ENCODE results near the gene PDC. TPM values are rescaled to one million over a fixed set of nuclear protein-coding genes. Genes with fewer than 3 reads are reported as not detected.
"Not testable (repeated sequence)": the region's sequence is repeated elsewhere in the genome, so short reads cannot be mapped to it uniquely, and the experiment has no call there.

PDC gene
- total RNA-seq, 1 donor from 2014 or later: not detected

GRCh38 chr1:186465946-186466345 lies 5.0 kb upstream of the PDC start:
- DNase-seq (ENCODE audit: low spot score): no peak

- DNase-seq (ENCODE audit: low spot score): not testable (repeated sequence)
Measured at GRCh38 chr1:186465491-186465890, 4.6 kb upstream of the PDC start.

- DNase-seq (ENCODE audit: low spot score): no peak
Measured at GRCh38 chr1:186463926-186464325, 3.0 kb upstream of the PDC start.

GRCh38 chr1:186463511-186463910 lies 2.6 kb upstream of the PDC start:
- DNase-seq (ENCODE audit: low spot score): no peak

DNA sequence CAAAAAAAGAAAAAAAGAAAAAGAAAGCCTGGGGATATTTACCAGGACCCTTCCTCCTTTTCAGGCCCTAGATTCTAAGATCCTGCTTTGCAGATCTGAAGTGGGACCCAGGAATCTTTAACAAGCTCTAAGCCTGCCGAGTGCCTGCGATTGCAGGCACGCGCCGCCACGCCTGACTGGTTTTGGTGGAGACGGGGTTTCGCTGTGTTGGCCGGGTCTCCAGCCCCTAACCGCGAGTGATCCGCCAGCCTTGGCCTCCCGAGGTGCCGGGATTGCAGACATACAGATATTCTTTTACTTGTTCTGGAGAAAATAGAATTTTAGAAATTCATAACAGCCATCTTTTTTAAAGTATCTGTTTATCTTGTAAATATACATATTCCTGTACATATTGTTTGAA lies 1.8 kb downstream of the PDC start:
- not testable (repeated sequence) for DNase-seq (ENCODE audit: low spot score)

DNA sequence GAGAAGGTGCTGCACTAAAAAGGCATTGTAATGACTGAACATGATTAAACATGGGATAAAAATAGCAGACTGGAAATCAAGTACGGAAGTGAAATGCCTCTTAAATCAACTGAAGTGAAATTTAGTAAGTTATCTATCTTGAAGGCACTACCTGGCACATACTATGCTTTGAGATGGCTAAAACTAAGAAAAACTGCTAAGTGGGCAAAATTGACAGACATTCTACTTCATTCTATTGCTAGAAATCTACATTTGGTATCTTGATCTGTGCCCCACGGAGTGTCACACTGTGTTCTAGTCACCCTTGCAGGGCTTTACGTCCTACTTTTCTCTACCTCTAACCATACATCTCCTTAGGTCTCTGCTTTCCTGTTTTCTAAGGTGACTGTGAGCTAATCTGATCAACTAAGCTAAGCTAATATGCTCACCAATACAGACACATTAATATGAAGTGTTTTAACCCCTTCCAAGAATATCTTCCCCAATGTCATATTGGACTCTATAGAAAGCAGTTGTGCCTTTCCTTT lies 4.1 kb downstream of the PDC start:
- DNase-seq (ENCODE audit: low spot score): no peak

GRCh38 chr1:186454981-186455380 lies 5.9 kb downstream of the PDC start:
- no peak for DNase-seq (ENCODE audit: low spot score)

GRCh38 chr1:186446152-186446551 lies 14.8 kb downstream of the PDC start:
- DNase-seq (ENCODE audit: low spot score): no peak

DNA sequence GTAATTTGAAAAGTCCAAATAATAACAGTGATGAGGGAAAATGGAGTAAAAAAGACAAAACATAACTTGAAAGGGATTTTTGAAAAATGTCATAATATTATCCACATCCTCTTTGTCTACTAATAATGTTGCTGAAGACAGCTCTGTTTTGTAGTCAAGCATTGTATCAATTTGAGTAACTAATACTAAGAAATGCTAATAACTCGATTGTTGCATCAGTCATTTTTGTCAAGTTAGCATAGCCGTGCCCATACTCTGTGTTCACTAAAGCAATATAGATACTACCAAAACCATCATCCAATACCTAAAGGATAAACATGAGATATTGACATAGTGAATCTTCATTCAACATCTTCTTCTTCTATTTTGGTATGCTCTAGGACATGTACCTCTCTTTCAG lies 17.3 kb downstream of the PDC start:
- no peak for DNase-seq (ENCODE audit: low spot score)

DNA sequence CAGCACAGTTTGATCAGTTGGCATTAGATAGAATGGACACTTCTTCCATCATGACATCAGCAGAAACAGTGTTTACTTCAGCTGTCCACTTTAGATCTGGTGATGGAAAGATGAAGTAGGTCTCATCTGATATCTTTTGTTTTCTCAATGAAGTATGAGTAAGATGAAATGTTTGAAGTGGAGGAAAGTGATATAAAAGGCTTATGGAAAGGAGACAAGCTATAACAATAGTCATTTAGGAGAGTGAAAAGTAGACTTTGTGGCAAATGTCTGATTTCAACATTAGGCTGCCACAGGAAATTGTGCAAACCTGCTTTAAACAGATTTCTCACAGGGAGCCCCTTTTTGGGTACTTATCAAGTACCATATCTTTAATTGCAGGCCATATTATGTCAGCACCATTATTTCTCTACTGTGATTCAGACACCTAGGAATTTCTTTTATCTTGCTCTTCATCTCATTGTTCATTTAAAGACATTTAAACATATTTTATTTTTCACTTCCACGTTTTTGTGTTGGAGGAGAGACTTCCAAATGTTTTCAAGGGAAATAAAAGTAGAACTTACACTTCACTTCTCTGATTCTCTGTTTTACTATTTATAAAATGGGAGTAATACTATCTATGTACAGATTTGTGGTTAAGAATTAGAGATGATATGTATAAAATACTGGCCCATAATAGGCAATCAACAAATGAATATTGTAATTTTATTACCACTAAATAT lies 18.1 kb downstream of the PDC start:
- no peak for DNase-seq (ENCODE audit: low spot score)

GRCh38 chr1:186440584-186440983 lies 20.3 kb downstream of the PDC start:
- no peak for DNase-seq (ENCODE audit: low spot score)

DNA sequence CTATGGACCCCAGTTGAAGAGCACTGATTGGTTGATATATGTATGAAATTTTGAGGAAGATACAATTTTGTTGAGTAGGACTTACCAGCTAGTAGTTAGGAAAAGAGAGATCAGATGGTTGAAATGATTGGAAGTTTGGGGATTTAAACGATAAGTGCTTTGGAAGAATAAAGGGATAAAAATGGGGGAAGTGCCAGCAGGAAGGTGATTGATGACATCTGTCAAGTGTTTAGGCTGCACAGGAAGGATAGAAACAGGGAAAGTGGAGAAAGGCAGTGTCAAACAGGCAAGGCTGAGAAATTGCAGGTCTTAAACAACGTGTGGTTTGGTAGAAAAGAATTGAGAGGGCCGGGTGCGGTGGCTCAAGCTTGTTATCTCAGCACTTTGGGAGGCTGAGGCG lies 22.3 kb downstream of the PDC start:
- DNase-seq (ENCODE audit: low spot score): no peak

GRCh38 chr1:186435336-186435735 lies 25.6 kb downstream of the PDC start:
- no peak for DNase-seq (ENCODE audit: low spot score)

- no peak for DNase-seq (ENCODE audit: low spot score)
Measured at GRCh38 chr1:186429017-186429416, 31.9 kb downstream of the PDC start.

DNA sequence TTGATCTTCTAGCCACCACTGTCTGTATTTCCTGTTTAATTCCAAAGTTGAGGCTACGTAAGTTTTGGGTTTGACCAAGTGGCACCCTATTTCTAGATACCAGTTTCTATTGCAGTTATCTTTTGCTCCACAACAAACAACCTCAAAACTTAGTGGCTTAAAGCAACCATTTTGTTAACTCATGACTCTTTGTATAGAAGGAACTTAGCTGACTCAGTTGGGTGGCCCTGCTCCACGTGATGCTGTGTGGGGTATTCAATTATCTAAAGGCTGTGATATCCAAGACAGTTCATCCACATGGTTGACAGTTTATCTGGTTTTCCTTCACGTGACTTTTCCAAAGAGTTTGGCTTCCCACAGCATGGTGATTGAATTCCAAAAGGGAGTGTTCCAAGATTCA lies 34.8 kb downstream of the PDC start:
- no peak for DNase-seq (ENCODE audit: low spot score)

DNA sequence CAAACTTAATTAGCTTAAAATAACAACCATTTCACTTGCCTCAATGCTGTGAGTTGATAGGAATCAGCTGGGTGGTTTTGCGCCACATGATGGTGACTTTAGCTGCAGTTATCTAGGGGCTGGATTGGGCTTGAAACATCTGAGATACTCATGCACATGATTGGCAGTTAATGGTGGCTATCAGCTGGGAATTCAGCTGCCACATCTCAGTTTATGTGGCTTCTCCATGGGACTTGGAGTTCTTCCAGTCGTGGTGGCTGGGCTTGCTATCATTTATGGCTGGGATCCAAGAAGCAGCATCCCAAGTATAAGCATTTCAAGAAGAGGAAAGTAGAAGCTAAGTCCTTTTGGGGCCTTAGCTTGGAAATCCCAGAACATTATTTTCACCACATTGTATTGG lies 36.4 kb downstream of the PDC start:
- DNase-seq (ENCODE audit: low spot score): no peak

DNA sequence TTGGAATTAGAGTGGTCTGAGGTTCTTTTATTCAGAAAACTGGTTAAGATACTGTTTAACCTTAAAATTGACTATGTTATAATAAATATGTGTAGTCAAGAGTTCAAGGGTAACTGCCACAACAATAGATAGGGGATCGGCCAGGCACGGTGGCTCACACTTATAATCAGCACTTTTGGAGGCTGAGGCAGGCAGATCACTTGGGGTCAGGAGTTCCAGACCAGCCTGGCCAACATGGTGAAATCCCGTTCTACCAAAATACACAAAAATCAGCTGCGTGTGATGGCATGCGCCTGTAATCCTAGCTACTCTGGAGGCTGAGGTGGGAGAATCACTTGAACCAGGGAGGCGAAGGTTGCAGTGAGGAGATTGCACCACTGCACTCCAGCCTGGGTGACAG lies 39.5 kb downstream of the PDC start:
- DNase-seq (ENCODE audit: low spot score): no peak

GRCh38 chr1:186420923-186421322 lies 40.0 kb downstream of the PDC start:
- DNase-seq (ENCODE audit: low spot score): no peak

DNA sequence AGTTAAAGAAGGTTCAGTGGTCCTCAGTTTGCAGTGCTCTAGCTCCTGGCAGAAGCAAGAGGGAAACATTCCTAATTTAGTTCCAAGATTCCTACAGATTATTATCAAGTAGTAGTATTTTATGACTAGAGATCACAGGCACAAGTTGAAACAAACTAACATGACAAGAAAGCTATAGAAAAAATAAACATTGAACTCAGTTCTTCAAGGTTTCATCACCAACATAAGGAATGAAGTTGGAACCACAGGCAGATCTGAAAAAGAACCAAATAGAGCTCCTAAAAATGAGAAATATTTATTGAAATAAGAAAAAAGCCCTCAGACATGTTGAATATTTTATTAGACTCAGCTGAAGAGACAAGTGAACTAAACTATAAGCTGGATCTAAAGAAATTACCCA lies 40.6 kb downstream of the PDC start:
- no peak for DNase-seq (ENCODE audit: low spot score)

- no peak for DNase-seq (ENCODE audit: low spot score)
Measured at GRCh38 chr1:186418503-186418902, 42.4 kb downstream of the PDC start.

GRCh38 chr1:186413319-186413718 lies 47.6 kb downstream of the PDC start:
- DNase-seq (ENCODE audit: low spot score): no peak

DNA sequence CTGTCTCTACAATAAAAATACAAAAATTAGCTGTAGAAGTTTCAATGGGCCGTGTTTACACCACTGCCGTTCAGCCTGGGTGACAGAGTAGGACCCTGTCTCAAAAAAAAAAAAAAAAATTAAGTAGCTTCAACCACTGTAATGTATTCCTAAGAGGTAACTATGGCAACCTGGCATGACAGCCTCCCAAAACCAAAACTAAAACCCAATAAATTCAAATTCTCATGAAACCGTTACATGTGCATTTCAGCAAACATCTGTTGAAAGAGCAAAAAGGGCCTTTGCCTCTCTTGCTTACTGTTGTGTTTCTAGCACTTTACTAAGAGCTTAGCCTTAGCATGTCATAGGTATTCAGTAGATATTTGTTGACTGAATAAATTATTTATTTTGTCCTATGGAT lies 51.8 kb downstream of the PDC start:
- DNase-seq (ENCODE audit: low spot score): no peak

DNA sequence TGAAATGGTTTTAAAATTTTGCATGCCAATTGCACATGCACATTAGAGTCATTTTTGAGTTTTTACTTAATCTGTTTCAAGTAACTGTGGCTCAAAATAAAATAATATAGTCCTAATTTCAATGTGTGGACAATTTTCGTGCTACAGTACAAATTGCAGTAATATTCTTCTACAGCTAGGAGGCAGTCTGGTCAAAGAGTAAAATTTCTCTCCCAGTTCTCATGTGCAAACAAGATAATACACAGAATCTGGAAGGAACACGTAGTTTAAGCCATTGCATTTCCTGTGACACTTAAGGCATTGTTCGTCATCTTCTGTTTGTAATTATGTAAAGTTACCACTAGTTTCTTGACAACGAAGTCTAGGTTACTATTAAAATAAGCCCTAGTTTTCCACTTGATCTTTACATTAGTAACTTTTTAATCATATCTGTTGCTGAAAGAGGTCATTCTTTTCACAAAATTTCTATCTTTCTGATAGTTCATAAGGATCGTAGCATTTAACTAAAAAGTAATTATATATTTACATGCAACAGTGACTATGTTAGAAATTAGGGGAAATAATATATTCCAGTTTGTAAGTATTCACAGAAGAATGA lies 56.4 kb downstream of the PDC start:
- DNase-seq (ENCODE audit: low spot score): no peak

DNA sequence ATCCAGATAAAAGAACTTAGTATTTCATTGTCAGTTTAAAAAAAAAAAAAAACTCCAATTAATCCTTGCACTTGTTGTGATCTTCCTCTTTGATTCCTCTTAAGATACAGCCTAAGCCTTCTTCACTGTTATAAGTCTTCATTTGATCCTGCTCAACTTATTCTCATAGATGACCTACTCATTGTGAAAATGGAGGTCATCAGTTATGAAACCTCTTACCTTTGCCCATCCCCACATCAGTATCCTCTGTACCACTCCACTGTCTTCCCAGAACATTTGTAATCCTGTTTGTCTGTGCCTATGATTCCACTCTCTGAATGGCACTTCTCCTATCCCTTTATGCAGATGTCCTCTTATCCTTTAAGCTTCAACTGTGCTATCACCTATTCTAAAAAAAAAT lies 57.3 kb downstream of the PDC start:
- no peak for DNase-seq (ENCODE audit: low spot score)

Measured in ureter (tissue), 1 donor.